WERI-Rb-1 (cell line): Measurements from ENCODE around the gene CADM2.

Experiments
- DNase-seq: peaks from one replicate; pipeline ENCODE4 v3.0.0-alpha.2; 2020
- H3K27ac ChIP-seq: fragments of 250-450 bp; sonication (Bioruptor Pico); 2 replicates; pipeline ENCODE4 v1.5.1; 2020; ENCODE audit warnings: mild to moderate bottlenecking, moderate library complexity
- H3K27me3 ChIP-seq: fragments of 250-450 bp; sonication (Bioruptor Pico); 2 replicates; pipeline ENCODE4 v1.5.1; 2021; ENCODE audit warnings: mild to moderate bottlenecking, low read depth, moderate library complexity; ENCODE audit not compliant: insufficient read depth, severe bottlenecking
- H3K36me3 ChIP-seq: fragments of 250-450 bp; sonication (Bioruptor Pico); 2 replicates; pipeline ENCODE4 v1.5.1; 2020; ENCODE audit warnings: mild to moderate bottlenecking, moderate library complexity
- H3K4me3 ChIP-seq: 2 replicates; pipeline ENCODE4 v1.5.1; 2011; ENCODE audit warnings: low read depth, mild to moderate bottlenecking, control low read depth, low read length
- H3K9me3 ChIP-seq: fragments of 250-450 bp; sonication (Bioruptor Pico); 2 replicates; pipeline ENCODE4 v1.5.1; 2021; ENCODE audit warnings: mild to moderate bottlenecking, moderate library complexity; ENCODE audit not compliant: severe bottlenecking
- CTCF ChIP-seq: IDR thresholded peaks from 2 replicates; pipeline ENCODE4 v1.5.1; 2011; ENCODE audit warnings: low read depth, mild to moderate bottlenecking, control low read depth, inconsistent platforms, low read length

Gene CADM2

DNA sequence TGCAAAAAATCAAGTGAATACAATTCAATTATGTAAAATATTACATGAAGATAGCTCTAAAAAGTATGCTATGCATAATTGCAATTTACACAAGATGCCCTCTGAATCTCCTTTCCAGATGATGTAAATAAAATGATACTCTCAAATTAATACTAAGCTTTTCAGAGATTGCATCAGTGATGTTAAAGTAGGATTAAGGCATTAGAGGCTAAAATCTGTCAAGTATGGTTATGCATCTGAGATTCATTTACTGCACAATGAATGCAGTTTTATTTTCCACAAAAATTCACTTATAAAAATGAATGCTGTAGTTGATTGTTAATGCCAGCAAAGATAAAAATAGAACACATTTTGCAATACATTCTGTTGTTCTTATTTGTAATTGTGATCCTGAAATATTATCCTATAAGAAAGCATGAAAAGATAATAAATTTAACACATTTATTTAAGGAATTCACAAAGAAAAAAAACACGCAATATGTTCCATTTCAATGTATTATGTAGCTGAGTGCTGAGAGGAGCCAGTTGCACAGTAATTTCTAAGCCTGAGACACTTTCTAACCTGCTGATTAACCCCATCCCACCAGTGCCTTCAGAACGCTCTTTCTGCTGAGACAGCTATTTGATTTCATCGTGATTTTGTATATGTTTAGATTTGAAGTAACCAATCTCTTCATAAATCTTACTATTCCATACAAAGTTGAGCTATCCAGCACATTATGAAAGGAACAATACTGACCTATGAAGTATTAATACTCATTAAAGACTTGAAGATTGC lies 224.4 kb downstream of the CADM2 start:
- no peak for DNase-seq
- Histone ChIP-seq H3K27me3 (no peaks in the 10 kb centered on the region), H3K36me3 (no peaks in the 10 kb centered on the region), H3K9me3 (no peaks in the 10 kb centered on the region), H3K4me3 (no peak overlapping the region), H3K27ac (no peak overlapping the region)
- TF ChIP-seq CTCF = no peak

DNA sequence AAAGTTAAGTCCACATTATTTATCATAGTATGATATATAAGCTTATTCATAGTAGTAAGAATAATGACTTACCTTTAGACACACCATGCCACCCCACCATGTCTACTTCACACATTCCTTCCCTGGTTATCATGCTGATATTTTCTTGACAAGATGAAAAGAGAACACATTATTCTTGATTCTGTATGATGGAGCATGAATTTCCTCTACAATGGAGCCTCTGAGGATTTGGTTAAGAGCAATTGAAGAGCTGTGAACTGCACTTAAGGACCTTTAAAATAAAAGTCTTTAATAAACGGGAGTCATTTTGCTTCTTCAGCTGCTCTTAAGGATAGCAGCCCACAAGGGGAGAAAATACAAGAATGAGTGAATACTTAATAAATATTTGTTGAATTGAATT lies 226.7 kb downstream of the CADM2 start:
- TF ChIP-seq CTCF = no peak
- H3K27ac ChIP-seq = no peak overlapping the region
- H3K27me3 ChIP-seq = no peaks in the 10 kb centered on the region
- H3K9me3 ChIP-seq = no peaks in the 10 kb centered on the region
- no peak for DNase-seq
- no peak overlapping the region for H3K4me3 ChIP-seq
- H3K36me3 ChIP-seq = no peaks in the 10 kb centered on the region

DNA sequence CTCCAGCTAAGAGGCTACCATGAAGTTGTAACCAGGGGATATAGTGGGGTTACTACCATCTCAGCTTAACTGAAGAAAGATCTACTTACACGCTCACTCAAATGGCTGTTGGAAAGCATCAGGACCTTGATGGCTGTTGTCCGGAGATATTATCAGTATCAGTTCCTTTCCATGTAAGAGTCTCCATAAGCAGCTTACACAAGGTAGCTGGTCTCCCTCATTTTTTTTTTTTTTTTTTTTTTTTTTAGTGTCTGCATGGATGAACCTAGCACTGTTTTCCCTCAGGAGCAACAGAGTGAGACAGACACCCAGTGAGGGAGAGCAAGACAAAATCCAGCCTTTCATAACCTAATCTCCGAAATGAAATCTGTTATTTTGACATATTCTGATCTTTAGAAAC lies 230.9 kb downstream of the CADM2 start:
- no peak overlapping the region for H3K4me3 ChIP-seq
- TF ChIP-seq CTCF = no peak

DNA sequence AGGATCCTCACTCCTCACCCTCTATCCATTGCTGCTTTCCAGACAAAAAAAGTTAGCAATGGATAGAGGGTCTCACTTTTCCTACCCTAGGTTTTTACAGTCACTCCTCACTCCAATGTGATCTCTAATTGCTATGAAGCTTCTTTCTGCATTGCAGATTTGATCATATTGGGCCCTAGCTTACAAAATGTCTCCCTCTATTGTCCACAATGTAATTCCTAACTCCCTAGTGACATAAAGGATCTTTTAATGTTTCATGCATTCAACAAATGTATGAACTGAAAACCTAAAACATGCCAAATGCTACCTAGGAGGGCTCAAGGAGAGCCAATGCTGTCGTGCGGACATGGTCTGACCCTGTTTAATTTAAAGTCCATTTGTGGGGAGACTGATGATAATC lies 234.8 kb downstream of the CADM2 start:
- no peaks in the 10 kb centered on the region for H3K27me3 ChIP-seq
- TF ChIP-seq CTCF = no peak
- no peak for DNase-seq
- H3K9me3 ChIP-seq = no peaks in the 10 kb centered on the region
- H3K4me3 ChIP-seq = no peak overlapping the region
- H3K36me3 ChIP-seq = no peaks in the 10 kb centered on the region
- H3K27ac ChIP-seq = no peak overlapping the region

More for the DNA sequence above, 230.9 kb downstream of the CADM2 start:
- Histone ChIP-seq H3K27ac (no peak overlapping the region), H3K9me3 (no peaks in the 10 kb centered on the region), H3K36me3 (no peaks in the 10 kb centered on the region), H3K27me3 (no peaks in the 10 kb centered on the region)
- DNase-seq = no peak

DNA sequence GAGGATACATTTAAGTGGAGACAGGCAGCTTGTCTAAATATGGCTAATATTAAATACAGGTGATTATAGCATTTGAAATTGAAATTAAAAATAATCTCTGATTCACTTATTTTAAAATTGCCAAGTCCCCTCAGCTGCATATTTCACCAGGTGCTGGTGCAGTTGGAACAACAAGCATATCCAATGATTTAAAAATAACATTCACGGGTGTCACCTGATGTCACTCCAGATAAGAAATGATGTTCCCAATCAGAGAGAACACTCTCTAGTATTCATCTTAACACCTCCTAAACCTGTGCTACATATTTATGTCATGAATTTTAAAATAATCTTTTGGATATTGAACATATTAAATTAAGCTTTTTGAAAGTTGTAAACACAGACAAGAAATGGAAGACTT lies 249.9 kb downstream of the CADM2 start:
- no peaks in the 10 kb centered on the region for H3K9me3 ChIP-seq
- TF ChIP-seq CTCF = no peak
- no peaks in the 10 kb centered on the region for H3K36me3 ChIP-seq
- no peaks in the 10 kb centered on the region for H3K27me3 ChIP-seq
- H3K4me3 ChIP-seq = no peak overlapping the region
- no peak for DNase-seq
- no peak overlapping the region for H3K27ac ChIP-seq

DNA sequence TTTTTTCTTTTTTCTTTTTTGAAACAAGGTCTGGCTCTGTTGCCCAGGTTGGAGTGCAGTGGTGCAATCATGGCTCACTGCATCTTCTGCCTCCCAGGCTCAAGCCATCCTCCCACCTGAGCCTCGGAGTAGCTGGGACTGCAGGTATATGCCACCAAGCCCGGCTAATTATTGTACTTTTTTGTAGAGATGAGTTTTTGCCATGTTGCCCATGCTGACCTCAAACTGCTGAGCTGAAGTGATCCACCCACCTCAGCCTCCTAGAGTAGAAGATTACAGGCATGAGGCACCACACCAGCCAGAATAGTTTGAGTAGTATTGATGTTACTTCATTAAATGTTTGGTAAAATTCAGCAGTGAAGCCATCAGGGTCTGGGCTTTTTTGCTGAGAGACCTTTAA lies 251.8 kb downstream of the CADM2 start:
- no peak for TF ChIP-seq CTCF
- Histone ChIP-seq H3K9me3 (no peaks in the 10 kb centered on the region), H3K27me3 (no peaks in the 10 kb centered on the region), H3K4me3 (no peak overlapping the region), H3K36me3 (no peaks in the 10 kb centered on the region), H3K27ac (no peak overlapping the region)
- DNase-seq = no peak
